Measurements from ENCODE around the gene LCTL.

DNA sequence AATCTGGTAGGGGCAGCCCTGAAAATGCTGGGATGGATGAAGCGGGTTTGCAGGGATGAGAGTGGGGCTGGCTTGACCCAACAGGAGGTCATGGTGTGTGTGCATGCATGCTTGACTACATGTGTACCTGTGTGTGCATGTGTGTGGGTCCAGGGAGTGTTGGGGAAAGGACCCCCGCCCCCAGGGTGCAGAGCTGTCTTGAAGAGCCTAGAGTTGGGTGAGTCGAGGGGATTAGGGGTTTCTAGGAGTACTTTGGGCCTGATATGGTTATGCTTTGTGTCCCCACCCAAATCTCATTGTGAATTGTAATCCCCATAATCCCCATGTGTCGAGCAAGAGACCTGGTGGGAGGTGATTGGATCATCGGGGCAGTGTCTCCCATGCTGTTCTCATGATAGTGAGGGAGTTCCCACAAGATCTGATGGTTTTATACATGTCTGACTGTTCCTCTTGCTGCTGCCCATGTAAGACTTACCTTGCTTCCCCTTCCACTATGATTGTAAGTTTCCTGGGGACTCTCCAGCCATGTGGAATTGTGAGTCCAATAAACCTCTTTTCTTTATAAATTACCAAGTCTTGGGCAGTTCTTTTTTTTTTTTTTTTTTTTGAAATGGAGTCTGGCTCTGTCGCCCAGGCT lies 5.2 kb upstream of the LCTL start:
- TF ChIP-seq CTCF (IDR thresholded peaks at IDR 0.05) (no peak), EZH2 (IDR thresholded peaks at IDR 0.05; ENCODE audit: borderline replicate concordance, insufficient read depth, low read depth, low read length, poor library complexity, severe bottlenecking) (no peak)

Data from B cell (primary cell).